ENCODE data around the gene UQCC2. TPM values are rescaled to one million over a fixed set of nuclear protein-coding genes. Genes with fewer than 3 reads are reported as not detected.

Gene UQCC2
- total and polyA plus RNA-seq, 12 donors, result 7.4 to 214 (median 72.9) TPM

- intact Hi-C loops (cut with DNase I), result no loop called here
- WGBS, 4 donors, result 92 to 100% (median 94%) methylated on average over 6 to 38 of the region's 38 CpGs
- H3K36me3 ChIP-seq (replicated peaks in 1 of 2), result peaks cover 0 to 48% of the 10 kb centered on the region in 2 donors
Measured at GRCh38 chr6:33685411-33686224, 25.9 kb downstream of the UQCC2 start.

GRCh38 chr6:33684983-33685382 lies 26.5 kb downstream of the UQCC2 start:
- TF ChIP-seq CTCF (IDR thresholded peaks at IDR 0.05) (no peak), POLR2A (IDR thresholded peaks at IDR 0.05) (no peak)
- H3K27ac ChIP-seq, result no peak overlapping the region
- intact Hi-C loops (cut with DNase I), result no loop called here
- H3K4me3 ChIP-seq, result no peak overlapping the region
- no peak for DNase-seq
- H3K27me3 ChIP-seq, result no peaks in the 10 kb centered on the region
- H3K4me1 ChIP-seq (replicated peaks in 1 of 2), result peaks cover 3 to 9% of the 10 kb centered on the region in 2 donors
- H3K9me3 ChIP-seq (replicated peaks in 1 of 3), result no peaks in the 10 kb centered on the region
- H3K36me3 ChIP-seq (replicated peaks in 1 of 2), result peaks cover 0 to 52% of the 10 kb centered on the region in 2 donors
- WGBS, 4 donors, result 91 to 96% (median 93%) methylated on average over 4 to 7 of the region's 7 CpGs

More at GRCh38 chr6:33685411-33686224, 25.9 kb downstream of the UQCC2 start:
- no peak overlapping the region for H3K27ac ChIP-seq
- H3K9me3 ChIP-seq (replicated peaks in 1 of 3), result no peaks in the 10 kb centered on the region
- H3K4me3 ChIP-seq, result no peak overlapping the region
- TF ChIP-seq CTCF (IDR thresholded peaks at IDR 0.05) (no peak), POLR2A (IDR thresholded peaks at IDR 0.05) (no peak)
- H3K27me3 ChIP-seq, result no peaks in the 10 kb centered on the region
- H3K4me1 ChIP-seq (replicated peaks in 1 of 2), result peaks cover 3 to 9% of the 10 kb centered on the region in 2 donors
- DNase-seq, result no peak

GRCh38 chr6:33684428-33684896 lies 27.0 kb downstream of the UQCC2 start:
- intact Hi-C loops (cut with DNase I), result no loop called here
- no peak for DNase-seq
- H3K27ac ChIP-seq, result no peak overlapping the region
- H3K36me3 ChIP-seq (replicated peaks in 1 of 2), result peaks cover 0 to 50% of the 10 kb centered on the region in 2 donors
- 91 to 95% (median 94%) methylated on average over 10 to 16 of the region's 16 CpGs for WGBS, 4 donors
- peaks cover 3 to 9% of the 10 kb centered on the region in 2 donors for H3K4me1 ChIP-seq (replicated peaks in 1 of 2)
- no peaks in the 10 kb centered on the region for H3K27me3 ChIP-seq
- H3K4me3 ChIP-seq, result no peak overlapping the region
- no peak for TF ChIP-seq CTCF (IDR thresholded peaks at IDR 0.05)
- no peak for TF ChIP-seq POLR2A (IDR thresholded peaks at IDR 0.05)
- no peaks in the 10 kb centered on the region for H3K9me3 ChIP-seq (replicated peaks in 1 of 3)

GRCh38 chr6:33683576-33684427 lies 27.7 kb downstream of the UQCC2 start:
- WGBS, 4 donors, result 53 to 80% (median 67%) methylated on average over 6 to 19 of the region's 19 CpGs
- TF ChIP-seq CTCF (IDR thresholded peaks at IDR 0.05) (peak in 2 of 6 experiments; percentile 14 to 32), POLR2A (IDR thresholded peaks at IDR 0.05) (no peak)
- H3K4me3 ChIP-seq, result no peak overlapping the region
- no peaks in the 10 kb centered on the region for H3K27me3 ChIP-seq
- H3K9me3 ChIP-seq (replicated peaks in 1 of 3), result no peaks in the 10 kb centered on the region
- peak; percentile 61 to 85 (median 83) for DNase-seq
- peaks cover 3 to 9% of the 10 kb centered on the region in 2 donors for H3K4me1 ChIP-seq (replicated peaks in 1 of 2)
- H3K27ac ChIP-seq, result no peak overlapping the region
- intact Hi-C loops (cut with DNase I), result no loop called here
- H3K36me3 ChIP-seq (replicated peaks in 1 of 2), result peaks cover 0 to 44% of the 10 kb centered on the region in 2 donors
